T-helper 2 cell treated with Interferon-gamma antibody and Interleukin-4, amounts not matched to agents 100 ng/mL and 5 ng/mL, for 36 hours (primary cell): ENCODE results near the gene C11orf68. TPM values are rescaled to one million over a fixed set of nuclear protein-coding genes. Genes with fewer than 3 reads are reported as not detected.

Experiments used
- intact Hi-C: fragments of 100-400 bp; cut with micrococcal nuclease; formaldehyde crosslinking; loops from one replicate; pipeline ENCODE4 v1.15.1; 2023
- total RNA-seq: library from RNA; stranded (reverse); gene quantifications from 2 replicates; pipeline ENCODE4 v1.2.3, GENCODE V29; 2022

Gene C11orf68
- total RNA-seq, 1 donor from 2014 or later: 24.2 TPM

DNA sequence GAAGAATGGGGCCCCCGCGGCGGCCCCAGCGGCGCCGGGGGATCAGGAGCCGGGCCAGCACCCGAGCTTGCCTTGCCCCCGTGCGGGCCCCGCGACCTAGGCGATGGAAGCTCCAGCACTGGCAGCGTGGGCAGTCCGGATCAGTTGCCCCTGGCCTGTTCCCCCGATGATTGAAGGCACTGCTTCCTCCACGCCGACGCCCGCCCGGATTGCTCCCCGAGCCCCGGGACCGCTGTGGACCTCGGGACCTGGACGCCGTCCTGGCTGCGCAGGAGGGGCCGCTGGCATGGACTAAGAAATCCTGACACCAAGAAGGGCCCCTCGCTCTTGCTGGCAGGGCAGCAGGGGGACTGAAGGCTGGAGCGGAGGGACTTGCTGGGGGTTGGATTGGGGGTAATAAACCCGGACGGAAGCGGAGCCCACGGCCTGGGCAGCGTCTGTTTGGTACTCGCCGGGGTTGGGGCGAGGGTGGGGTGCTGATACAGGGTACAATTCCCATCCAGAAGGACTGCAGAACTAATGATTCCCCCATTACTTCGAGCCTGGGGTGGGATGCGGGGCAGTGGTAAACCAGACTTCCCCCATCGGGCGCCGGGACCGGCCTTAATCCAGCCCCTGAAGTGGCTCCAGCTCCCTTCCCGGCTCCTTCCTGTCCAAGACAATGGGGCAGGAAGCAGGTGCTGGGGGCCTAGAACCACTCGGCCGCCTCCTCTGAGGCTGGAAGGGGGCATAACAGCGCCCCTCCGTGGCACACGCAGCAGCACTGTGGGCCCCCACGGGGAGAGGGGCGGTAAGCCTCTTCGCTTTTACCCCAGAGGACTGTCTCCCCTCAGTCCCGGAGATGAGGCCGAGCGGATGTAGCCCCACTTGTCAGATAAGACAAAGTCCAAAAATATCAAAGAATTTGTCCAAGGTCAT, 27.4 kb downstream of the C11orf68 start:
- intact Hi-C loops: loop anchor here (10.0 kb wide), 1 partner anchor 107 kb away; the partner anchor contains the start of genes AP5B1 and OVOL1

DNA sequence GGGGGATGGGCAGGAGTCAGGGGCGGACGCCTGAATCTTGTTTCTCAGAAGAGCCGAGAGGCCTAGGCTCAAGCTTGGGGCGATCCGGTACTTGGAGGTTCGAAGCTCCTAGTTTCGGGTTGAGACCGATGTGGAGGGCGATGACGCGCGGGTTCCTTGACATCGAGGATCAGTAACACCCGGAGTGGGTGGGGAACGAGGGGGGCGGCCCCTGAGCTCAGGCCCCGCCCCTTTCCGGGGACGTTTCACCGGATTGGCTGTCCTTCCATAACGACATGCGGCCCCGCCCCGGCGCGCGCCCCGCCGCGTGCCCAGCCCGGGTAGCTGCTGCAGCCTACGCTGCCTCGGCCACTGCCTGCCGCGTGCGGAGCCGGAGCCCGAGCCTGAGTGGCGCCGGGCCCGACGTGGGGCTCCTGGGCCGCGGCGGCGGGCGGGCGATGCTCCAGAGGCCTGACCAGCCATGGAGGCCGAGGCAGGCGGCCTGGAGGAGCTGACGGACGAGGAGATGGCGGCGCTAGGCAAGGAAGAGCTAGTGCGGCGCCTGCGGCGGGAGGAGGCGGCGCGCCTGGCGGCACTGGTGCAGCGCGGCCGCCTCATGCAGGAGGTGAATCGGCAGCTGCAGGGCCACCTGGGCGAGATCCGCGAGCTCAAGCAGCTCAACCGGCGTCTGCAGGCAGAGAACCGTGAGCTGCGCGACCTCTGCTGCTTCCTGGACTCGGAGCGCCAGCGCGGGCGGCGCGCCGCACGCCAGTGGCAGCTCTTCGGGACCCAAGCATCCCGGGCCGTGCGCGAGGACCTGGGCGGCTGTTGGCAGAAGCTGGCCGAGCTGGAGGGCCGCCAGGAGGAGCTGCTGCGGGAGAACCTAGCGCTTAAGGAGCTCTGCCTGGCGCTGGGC, 28.3 kb downstream of the C11orf68 start, which contains the start of gene CCDC85B:
CCDC85B (plus strand) TSS at position 350 of the 895 bp plus-strand sequence; CDS start at position 461, 111 bp downstream.
- intact Hi-C loops: loop anchor here (1.0 to 10.0 kb wide), 3 partner anchors 10 to 106 kb away; partner anchors contain the start of genes AP5B1, FOSL1, OVOL1 and SART1

DNA sequence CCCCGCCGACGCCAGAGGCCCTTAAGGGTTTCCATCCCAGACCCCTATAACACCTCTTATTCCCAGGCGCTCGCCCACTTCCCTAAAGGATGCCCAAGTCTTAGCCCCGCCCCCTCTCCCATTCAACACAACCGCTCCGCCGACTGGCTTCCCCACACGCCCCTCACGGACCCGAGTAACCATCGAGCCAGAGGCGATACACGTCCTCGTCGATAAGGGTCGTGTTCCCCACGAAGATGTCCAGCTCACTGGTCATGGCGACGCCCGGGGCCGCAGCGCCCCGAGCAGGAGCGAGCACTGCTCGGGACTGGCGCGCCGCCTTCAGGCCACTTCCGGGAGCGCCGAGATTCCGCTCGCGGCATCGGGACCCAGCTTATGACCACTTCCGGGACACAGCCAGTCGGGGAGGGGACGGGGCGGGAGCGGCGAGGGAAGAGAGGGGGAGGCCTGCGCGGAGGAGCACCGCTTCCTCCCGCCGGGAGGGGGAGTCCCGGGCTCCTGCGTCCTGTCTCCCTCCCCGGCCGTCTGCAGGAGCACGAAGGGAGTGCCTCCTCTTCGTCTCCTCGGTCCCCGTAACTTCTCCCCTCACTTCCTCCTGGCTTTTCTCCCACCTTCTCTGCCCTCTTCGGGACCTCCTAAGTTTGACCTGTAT, 30.6 kb downstream of the C11orf68 start, which contains the start of gene FIBP:
FIBP (minus strand) TSS at position 309 of the 652 bp plus-strand sequence; CDS start at position 256, 53 bp downstream.
- intact Hi-C loops: loop anchor here (1.0 to 5.0 kb wide), 5 partner anchors 15 to 176 kb away; partner anchors contain the start of genes C11orf68, CFL1, DRAP1 and KAT5

DNA sequence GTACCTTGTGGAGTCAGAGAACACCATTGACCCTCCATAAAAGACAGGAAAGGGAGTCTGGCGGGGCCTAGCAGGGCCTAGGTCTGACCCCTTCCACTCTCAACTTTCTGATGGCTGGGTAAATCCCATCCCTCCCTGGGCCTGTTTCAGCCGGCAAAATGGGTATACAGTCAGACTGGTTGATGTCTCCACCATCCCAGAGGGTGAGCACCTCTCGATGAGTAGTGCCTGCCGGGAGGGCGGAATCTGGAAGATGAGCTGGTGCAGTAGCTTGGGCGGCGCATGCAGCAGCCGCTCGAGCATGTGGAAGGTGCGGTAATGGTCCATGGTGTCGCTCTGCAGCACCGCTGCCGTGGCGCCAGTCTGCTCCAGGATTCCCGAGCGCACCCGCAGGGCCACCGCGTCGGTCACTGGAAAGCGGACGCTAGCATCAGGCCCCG, 31.1 kb downstream of the C11orf68 start:
- intact Hi-C loops: loop anchor here (1.0 to 5.0 kb wide), 5 partner anchors 14 to 175 kb away; partner anchors contain the start of genes C11orf68, CFL1, DRAP1 and KAT5

DNA sequence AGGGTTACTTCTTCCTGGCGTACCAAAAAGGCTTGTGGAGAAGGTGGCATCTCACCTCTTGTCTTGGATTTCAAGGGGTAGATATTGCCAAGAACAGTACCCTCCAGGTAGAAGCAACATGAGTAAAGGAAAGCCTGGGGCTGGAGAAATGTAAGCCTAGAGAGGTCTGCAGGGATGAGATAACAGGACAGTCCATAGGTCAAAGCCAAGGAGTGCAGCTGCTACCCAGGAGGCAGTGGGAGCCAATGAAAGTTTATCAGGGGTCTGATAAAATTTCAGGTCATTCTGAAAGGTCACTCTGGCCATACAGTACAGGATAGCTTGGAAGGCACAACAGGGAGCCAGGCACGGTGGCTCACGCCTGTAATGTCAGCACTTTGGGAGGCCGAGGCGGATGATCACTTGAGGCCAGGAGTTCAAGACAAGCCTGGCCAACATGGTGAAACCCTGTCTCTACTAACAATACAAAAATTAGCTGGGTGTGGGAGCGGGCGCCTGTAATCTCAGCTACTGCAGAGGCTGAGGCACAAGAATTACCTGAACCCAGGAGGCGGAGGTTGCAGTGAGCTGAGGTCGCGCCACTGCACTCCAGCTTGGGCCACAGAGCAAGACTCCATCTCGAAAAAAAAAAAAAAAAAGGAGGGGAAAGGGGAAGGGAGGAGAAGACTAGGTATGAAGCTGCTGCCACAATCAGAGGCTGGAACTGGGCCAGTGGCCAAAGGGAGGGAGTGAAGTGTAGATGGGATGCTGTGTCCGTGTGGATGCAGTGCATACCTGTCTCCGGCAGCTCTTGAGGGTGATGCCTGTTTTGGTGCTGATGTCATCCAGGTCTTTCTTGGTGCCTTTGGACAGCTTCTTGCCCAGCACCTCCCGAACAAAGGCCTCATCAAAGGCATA, 31.8 kb downstream of the C11orf68 start:
- intact Hi-C loops: loop anchor here (5.0 kb wide), 1 partner anchor 175 kb away; the partner anchor contains the start of gene KAT5

DNA sequence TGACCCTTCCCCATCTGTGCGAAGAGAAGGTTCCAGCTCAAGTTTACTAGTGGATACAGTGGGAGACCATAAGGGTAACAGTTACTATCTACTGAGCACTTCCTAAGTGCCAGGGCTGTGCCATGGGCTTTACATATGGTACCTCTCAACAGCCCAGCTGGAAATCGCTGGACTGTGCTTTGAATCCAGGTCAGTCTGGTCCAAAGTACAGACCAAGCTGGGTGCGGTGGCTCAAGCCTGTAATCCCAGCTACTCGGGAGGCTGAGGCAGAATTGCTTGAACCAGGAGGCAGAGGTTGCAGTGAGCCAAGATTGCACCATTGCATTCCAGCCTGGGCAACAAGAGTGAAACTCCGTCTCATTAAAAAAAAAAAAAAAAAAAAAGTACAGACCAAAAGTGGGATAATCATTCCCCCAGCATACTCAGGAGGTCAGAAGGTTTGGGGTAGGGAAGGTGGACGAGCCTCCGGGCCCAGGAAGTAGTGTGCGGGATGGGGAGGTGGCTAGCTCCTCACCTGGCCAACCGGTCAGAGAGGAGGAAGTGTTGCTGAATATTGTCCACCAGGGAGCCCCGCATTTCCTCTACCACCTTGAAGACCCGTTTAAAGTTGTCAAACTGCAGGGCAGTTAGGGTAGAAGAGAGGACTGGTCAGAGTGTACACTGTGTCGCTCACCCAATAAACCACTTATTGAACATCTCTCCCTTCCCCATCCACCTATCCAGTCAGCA, 32.9 kb downstream of the C11orf68 start:
- intact Hi-C loops: loop anchor here (5.0 kb wide), 1 partner anchor 174 kb away; the partner anchor contains the start of gene KAT5

DNA sequence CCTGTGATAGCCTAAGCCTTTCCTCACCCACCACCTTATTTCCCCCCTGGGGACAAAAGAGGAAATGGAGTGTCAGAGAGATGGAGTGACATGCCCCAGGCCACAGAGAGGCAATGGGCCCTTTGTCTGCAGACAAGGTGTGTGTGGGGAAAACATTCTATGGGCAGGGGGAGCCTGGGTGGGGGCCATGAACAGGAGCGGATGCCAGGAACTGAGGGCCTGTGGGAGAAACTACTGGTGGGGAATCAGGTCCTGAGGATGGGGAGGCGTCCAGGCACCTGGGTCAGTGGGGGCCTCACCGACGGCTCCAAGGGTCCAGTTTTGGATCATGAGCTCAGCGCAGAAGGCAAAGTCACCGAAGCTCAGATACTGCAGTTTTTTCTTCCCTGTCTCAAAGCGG, 33.6 kb downstream of the C11orf68 start:
- intact Hi-C loops: loop anchor here (5.0 kb wide), 1 partner anchor 173 kb away; the partner anchor contains the start of gene KAT5

DNA sequence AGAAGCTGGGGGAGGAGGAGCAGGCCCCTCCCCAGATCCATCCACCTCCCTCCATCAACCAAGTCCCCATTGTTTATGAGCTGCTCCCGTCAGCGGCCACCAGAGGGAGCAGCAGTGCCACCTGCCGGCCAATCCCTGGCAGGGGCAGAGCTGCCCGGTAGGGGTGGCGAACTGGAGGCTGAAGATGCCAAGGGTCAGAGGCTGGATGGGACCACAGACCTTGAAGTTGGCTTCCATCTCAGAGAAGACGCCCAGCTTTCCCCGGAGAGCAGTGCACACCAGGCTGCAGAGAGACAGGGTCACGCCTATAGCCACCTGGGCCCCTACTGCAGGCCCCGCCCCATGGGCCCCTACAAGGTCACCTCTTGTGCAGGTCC, 34.2 kb downstream of the C11orf68 start:
- intact Hi-C loops: loop anchor here (1.0 to 5.0 kb wide), 4 partner anchors 11 to 172 kb away; partner anchors contain the start of gene KAT5

DNA sequence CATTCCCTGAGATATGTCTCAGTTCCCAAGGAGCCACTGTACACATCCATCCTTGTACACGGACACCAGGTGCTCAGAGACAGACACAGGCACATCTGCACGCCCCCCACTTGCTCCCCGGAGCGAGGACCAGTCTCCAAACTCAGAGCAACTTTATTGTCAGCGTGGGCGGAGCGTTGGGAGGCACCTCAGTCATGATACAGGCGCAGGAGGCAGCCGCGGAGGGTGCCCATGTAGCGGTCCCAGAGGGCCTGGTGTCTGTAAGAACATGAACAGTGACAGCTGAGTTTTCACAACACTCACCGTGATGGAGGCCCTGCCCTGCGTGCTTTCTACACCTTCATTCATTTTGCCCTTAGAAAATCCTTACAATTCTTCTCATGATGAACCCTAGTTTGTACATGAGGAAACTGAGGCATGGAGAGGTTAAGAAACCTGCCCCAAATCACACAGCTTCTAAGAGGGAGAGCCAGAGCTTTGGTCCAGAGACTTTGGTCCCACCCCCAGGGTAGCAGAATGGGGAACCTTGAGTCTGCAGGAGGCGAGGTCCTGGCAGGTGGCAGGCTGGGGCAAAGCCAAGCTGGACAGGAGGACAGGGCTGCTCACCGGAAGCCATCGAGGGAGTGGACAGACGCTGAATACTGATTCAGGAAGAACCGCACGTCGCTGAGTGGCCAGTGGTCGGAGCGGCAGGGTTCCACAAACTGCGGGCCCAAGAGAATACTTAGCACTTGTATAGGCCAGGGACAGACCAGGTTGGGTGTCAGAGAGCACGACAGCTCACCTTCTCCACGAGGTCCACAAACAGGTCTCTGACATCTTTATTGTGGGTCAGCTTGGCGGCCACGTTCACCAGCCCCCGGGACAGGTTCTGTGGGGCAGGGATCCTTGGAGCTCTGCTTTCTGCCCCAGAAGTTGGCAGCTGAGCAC, 34.8 kb downstream of the C11orf68 start:
- intact Hi-C loops: loop anchor here (1.0 kb wide), 3 partner anchors 11 to 105 kb away; no protein-coding TSS in a partner anchor

DNA sequence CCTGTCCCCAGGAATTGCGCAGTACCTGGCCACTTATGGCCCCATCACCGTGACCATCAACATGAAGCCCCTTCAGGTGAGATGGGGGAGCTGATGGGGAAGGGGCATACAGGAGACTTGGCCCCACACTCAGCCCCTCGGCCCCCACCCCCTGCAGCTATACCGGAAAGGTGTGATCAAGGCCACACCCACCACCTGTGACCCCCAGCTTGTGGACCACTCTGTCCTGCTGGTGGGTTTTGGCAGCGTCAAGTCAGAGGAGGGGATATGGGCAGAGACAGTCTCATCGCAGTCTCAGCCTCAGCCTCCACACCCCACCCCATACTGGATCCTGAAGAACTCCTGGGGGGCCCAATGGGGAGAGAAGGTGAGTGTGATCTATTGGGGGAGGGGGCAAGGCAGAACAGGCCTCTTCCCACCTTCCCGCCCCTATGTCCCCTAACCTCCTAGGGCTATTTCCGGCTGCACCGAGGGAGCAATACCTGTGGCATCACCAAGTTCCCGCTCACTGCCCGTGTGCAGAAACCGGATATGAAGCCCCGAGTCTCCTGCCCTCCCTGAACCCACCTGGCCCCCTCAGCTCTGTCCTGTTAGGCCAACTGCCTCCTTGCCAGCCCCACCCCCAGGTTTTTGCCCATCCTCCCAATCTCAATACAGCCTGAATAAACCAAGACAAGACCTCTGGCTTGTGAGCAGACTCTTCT, 35.7 kb downstream of the C11orf68 start:
- intact Hi-C loops: no loop called here

DNA sequence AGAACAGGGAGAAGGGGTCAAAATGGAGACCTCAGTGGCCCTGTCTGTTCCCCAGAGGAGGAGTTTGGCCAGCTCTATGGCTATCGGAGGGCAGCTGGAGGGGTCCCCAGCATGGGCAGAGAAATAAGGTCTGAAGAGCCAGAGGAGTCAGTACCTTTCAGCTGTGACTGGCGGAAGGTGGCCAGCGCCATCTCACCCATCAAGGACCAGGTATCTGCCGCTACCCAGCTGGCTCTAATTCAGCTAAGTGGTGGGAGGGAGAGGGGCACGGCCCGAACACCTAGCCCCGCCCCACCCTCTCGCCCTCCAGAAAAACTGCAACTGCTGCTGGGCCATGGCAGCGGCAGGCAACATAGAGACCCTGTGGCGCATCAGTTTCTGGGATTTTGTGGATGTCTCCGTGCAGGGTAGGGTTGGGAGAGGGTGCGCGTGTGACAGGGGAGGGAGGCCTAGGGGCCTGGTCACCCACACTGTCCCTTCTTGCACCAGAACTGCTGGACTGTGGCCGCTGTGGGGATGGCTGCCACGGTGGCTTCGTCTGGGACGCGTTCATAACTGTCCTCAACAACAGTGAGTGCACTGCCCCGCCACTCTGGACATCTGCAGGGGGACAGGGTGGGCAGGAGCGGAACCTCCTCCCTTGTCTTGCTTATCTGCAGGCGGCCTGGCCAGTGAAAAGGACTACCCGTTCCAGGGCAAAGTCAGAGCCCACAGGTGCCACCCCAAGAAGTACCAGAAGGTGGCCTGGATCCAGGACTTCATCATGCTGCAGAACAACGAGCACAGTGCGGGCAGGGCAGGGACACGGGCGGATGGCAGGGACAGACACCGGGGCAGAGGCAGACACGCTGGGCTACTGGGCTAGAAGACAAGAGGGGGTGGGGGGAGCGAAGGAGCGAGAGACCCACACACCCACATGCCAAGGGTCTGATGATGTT, 36.5 kb downstream of the C11orf68 start:
- intact Hi-C loops: no loop called here

DNA sequence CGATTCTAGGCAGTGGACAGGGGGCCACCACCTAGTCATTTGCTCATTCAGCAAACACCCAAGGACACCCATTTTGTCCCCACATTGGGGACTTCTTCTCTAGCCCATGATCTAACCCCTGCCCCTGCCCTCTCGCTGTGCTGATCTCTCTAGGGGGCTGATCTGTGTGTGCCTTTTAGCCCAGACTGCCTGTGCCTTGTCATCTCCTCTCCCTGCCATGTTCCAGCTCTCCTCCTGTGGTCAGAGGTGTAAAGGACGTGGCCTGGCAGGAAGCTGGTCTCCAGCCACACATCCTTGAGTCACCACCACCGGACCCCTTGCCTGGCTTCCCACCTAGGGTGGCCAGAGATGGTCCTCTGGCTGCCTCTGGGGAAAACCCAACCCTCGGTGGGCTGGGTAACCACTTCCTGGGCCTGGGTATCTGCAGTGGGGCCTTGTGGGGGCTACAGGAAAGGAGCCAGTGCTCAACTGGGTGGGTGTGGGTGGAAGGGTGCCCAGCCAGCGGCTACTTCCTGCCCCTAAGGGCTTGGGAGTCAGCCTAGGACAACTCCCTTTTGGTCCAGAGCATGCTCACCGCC, 37.9 kb downstream of the C11orf68 start:
- intact Hi-C loops: no loop called here

DNA sequence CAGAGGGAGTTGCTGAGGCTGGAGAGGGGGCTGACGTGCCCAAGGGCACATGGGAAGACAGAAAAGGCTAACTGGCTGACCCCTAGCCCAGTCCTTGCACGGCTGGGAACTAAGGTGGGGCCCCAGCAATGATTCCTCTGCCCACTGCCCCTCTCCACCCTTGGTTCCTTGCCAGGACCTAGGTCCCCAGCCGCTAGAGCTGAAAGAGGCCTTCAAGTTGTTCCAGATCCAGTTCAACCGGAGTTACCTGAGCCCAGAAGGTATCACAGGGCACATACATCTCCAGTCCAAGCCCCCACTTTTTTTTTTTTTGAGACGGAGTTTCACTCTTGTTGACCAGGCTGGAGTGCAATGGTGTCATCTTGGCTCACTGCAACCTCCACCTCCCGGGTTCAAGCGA, 38.8 kb downstream of the C11orf68 start:
- intact Hi-C loops: no loop called here

DNA sequence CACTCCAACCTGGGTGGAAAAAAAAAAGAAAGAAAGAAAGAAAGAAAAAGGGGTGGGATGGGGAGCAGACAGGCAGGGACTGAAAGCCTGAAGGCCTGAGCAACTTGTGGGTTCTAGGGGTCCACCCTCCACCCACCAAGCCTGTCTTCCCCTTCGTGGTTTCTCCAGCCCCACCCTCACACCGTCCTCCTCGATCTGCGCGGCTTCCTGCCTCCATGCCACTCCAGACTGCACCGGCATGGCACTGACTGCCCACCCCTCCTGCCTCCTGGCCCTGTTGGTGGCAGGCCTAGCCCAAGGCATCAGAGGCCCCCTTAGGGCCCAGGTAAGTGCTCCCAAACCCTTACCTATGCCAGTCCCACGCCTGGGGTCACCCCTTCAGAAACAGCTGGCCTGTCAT, 39.2 kb downstream of the C11orf68 start, which contains the start of gene CTSW:
CTSW (plus strand) TSS at position 221 of the 400 bp plus-strand sequence; CDS start at position 239, 18 bp downstream.
- intact Hi-C loops: no loop called here
